ENCODE measurements around the gene ZNF726.
"Not testable (repeated sequence)": the region's sequence is repeated elsewhere in the genome, so short reads cannot be mapped to it uniquely, and the experiment has no call there.

Gene ZNF726

GRCh38 chr19:23943411-23943810, 28.7 kb downstream of the ZNF726 start:
- no peak overlapping the region for H3K27ac ChIP-seq
- TF ChIP-seq CTCF (IDR thresholded peaks at IDR 0.05) (no peak), ZFX (IDR thresholded peaks at IDR 0.05; ENCODE audit: borderline replicate concordance) (no peak)

GRCh38 chr19:23946569-23946968, 31.9 kb downstream of the ZNF726 start:
- no peak for TF ChIP-seq ZFX (IDR thresholded peaks at IDR 0.05; ENCODE audit: borderline replicate concordance)
- TF ChIP-seq CTCF (IDR thresholded peaks at IDR 0.05): no peak
- no peak overlapping the region for H3K27ac ChIP-seq

GRCh38 chr19:23949611-23950010, 34.9 kb downstream of the ZNF726 start:
- TF ChIP-seq ZFX (IDR thresholded peaks at IDR 0.05; ENCODE audit: borderline replicate concordance) (no peak), CTCF (IDR thresholded peaks at IDR 0.05) (no peak)
- no peak overlapping the region for H3K27ac ChIP-seq

GRCh38 chr19:23956051-23956450, 41.4 kb downstream of the ZNF726 start:
- TF ChIP-seq CTCF (IDR thresholded peaks at IDR 0.05) (no peak), ZFX (IDR thresholded peaks at IDR 0.05; ENCODE audit: borderline replicate concordance) (no peak)
- no peak overlapping the region for H3K27ac ChIP-seq

- TF ChIP-seq ZFX (IDR thresholded peaks at IDR 0.05; ENCODE audit: borderline replicate concordance): no peak
- TF ChIP-seq CTCF (IDR thresholded peaks at IDR 0.05): no peak
- H3K27ac ChIP-seq: no peak overlapping the region
Measured at GRCh38 chr19:23957660-23958281, 43.1 kb downstream of the ZNF726 start.

- not testable (repeated sequence) for H3K27ac ChIP-seq
Measured at GRCh38 chr19:23963396-23963795, 48.7 kb downstream of the ZNF726 start.

- H3K27ac ChIP-seq: not testable (repeated sequence)
Measured at GRCh38 chr19:23963881-23964280, 49.2 kb downstream of the ZNF726 start.

GRCh38 chr19:23964334-23964733, 49.6 kb downstream of the ZNF726 start:
- not testable (repeated sequence) for H3K27ac ChIP-seq

- no peak for TF ChIP-seq ZFX (IDR thresholded peaks at IDR 0.05; ENCODE audit: borderline replicate concordance)
- TF ChIP-seq CTCF (IDR thresholded peaks at IDR 0.05): no peak
Measured at GRCh38 chr19:23969630-23970029, 54.9 kb downstream of the ZNF726 start.

More at GRCh38 chr19:23969630-23970029, 54.9 kb downstream of the ZNF726 start:
- H3K27ac ChIP-seq: no peak overlapping the region
